Activated naive CD4-positive, alpha-beta T cell treated with anti-CD3 and anti-CD28 coated beads for 36 hours (primary cell): ENCODE data around the gene ZFHX3. TPM values are rescaled to one million over a fixed set of nuclear protein-coding genes. Genes with fewer than 3 reads are reported as not detected.
"Not testable (repeated sequence)": the region's sequence is repeated elsewhere in the genome, so short reads cannot be mapped to it uniquely, and the experiment has no call there.

ENCODE experiments used
- CTCF ChIA-PET: fragments of 350-600 bp; sonication (Branson Sonifier 250); formaldehyde crosslinking; loops from one replicate; lab custom pipeline; 2021; ENCODE audit warnings: antibody characterized with exemption; lab: Charles Lee
- DNase-seq: peaks from one replicate; pipeline ENCODE4 v3.0.0-alpha.2; 2020
- H3K27ac Mint-ChIP-seq: one replicate; pipeline ENCODE4 v1.8.0; 2021; ENCODE audit warnings: mild to moderate bottlenecking, mixed read lengths
- H3K27me3 Mint-ChIP-seq: one replicate; pipeline ENCODE4 v1.8.0; 2021; ENCODE audit warnings: low read depth, mixed read lengths
- H3K36me3 Mint-ChIP-seq: one replicate; pipeline ENCODE4 v1.8.0; 2021; ENCODE audit warnings: low read depth, mixed read lengths
- H3K4me1 Mint-ChIP-seq: one replicate; pipeline ENCODE4 v1.8.0; 2021; ENCODE audit warnings: low read depth, mixed read lengths
- H3K4me3 Mint-ChIP-seq: one replicate; pipeline ENCODE4 v1.8.0; 2021; ENCODE audit warnings: mild to moderate bottlenecking, moderate library complexity, mixed read lengths
- H3K9me3 Mint-ChIP-seq: one replicate; pipeline ENCODE4 v1.8.0; 2021; ENCODE audit warnings: mixed read lengths
- intact Hi-C: fragments of 100-400 bp; cut with micrococcal nuclease; formaldehyde crosslinking; loops from one replicate; pipeline ENCODE4 v1.15.1; 2023
- total RNA-seq, 2 experiments: library from RNA; stranded (reverse); gene quantifications; one replicate each; pipeline ENCODE4 v1.2.3, GENCODE V29; 2021

The ZFHX3 gene
- total RNA-seq, 2 experiments from 2014 or later = 0.44 to 0.72 TPM

GRCh38 chr16:73083271-73083670, 35.3 kb upstream of the ZFHX3 start:
- Mint-ChIP-seq H3K9me3 (peaks cover 6% of the 10 kb centered on the region), H3K4me3 (no peak overlapping the region), H3K36me3 (no peaks in the 10 kb centered on the region), H3K27me3 (peaks cover 5% of the 10 kb centered on the region), H3K27ac (no peak overlapping the region), H3K4me1 (no peaks in the 10 kb centered on the region)
- CTCF ChIA-PET = no interaction called here
- intact Hi-C loops = no loop called here
- DNase-seq = no peak

GRCh38 chr16:73082634-73083051, 34.7 kb upstream of the ZFHX3 start:
- DNase-seq, H3K9me3 Mint-ChIP-seq, H3K4me3 Mint-ChIP-seq, H3K27me3 Mint-ChIP-seq, intact Hi-C loops, H3K36me3 Mint-ChIP-seq, CTCF ChIA-PET, H3K4me1 Mint-ChIP-seq: not testable (repeated sequence)
- peak overlapping the region; percentile 53 for H3K27ac Mint-ChIP-seq

- H3K27me3 Mint-ChIP-seq = peaks cover 2% of the 10 kb centered on the region
- H3K9me3 Mint-ChIP-seq = peaks cover 5% of the 10 kb centered on the region
- H3K27ac Mint-ChIP-seq = no peak overlapping the region
- H3K4me1 Mint-ChIP-seq = no peaks in the 10 kb centered on the region
- H3K36me3 Mint-ChIP-seq = no peaks in the 10 kb centered on the region
- DNase-seq = no peak
- intact Hi-C loops = no loop called here
- CTCF ChIA-PET = no interaction called here
- no peak overlapping the region for H3K4me3 Mint-ChIP-seq
Measured at GRCh38 chr16:73080931-73081330, 33.0 kb upstream of the ZFHX3 start.

GRCh38 chr16:73076324-73076810, 28.4 kb upstream of the ZFHX3 start:
- DNase-seq = no peak
- intact Hi-C loops = no loop called here
- H3K27ac Mint-ChIP-seq = no peak overlapping the region
- no peaks in the 10 kb centered on the region for H3K9me3 Mint-ChIP-seq
- H3K36me3 Mint-ChIP-seq = no peaks in the 10 kb centered on the region
- no peak overlapping the region for H3K4me3 Mint-ChIP-seq
- H3K27me3 Mint-ChIP-seq = peaks cover 7% of the 10 kb centered on the region
- CTCF ChIA-PET = interaction anchor here (0.6 kb wide), 1 partner anchor 36 kb away, joined by 4 read pairs; no protein-coding TSS in a partner anchor
- H3K4me1 Mint-ChIP-seq = peaks cover under 1% of the 10 kb centered on the region

GRCh38 chr16:73074382-73074781, 26.5 kb upstream of the ZFHX3 start:
- H3K27me3 Mint-ChIP-seq = peaks cover 21% of the 10 kb centered on the region
- intact Hi-C loops = no loop called here
- H3K36me3 Mint-ChIP-seq = no peaks in the 10 kb centered on the region
- no peak overlapping the region for H3K4me3 Mint-ChIP-seq
- H3K4me1 Mint-ChIP-seq = peaks cover 10% of the 10 kb centered on the region
- H3K9me3 Mint-ChIP-seq = no peaks in the 10 kb centered on the region
- no peak overlapping the region for H3K27ac Mint-ChIP-seq
- no peak for DNase-seq
- CTCF ChIA-PET = no interaction called here

GRCh38 chr16:73072051-73072450, 24.1 kb upstream of the ZFHX3 start:
- H3K4me3 Mint-ChIP-seq, H3K27ac Mint-ChIP-seq, H3K36me3 Mint-ChIP-seq, H3K4me1 Mint-ChIP-seq, H3K9me3 Mint-ChIP-seq, CTCF ChIA-PET, DNase-seq, intact Hi-C loops: not testable (repeated sequence)
- peaks cover 39% of the 10 kb centered on the region for H3K27me3 Mint-ChIP-seq

GRCh38 chr16:73071131-73071940, 23.4 kb upstream of the ZFHX3 start:
- Mint-ChIP-seq H3K4me3 (peak overlapping the region; percentile 45), H3K9me3 (no peaks in the 10 kb centered on the region), H3K4me1 (peaks cover 10% of the 10 kb centered on the region), H3K27me3 (peaks cover 39% of the 10 kb centered on the region), H3K27ac (no peak overlapping the region), H3K36me3 (no peaks in the 10 kb centered on the region)
- no peak for DNase-seq
- CTCF ChIA-PET = interaction anchor here (0.6 kb wide), 1 partner anchor 8 kb away, joined by 9 read pairs; no protein-coding TSS in a partner anchor
- intact Hi-C loops = no loop called here

GRCh38 chr16:73069581-73070262, 21.8 kb upstream of the ZFHX3 start:
- CTCF ChIA-PET = interaction anchor here (0.7 to 1.0 kb wide), 2 partner anchors 237 to 1183 kb away, joined by 3 to 4 read pairs; no protein-coding TSS in a partner anchor
- H3K4me1 Mint-ChIP-seq = peaks cover 16% of the 10 kb centered on the region
- H3K27me3 Mint-ChIP-seq = peaks cover 52% of the 10 kb centered on the region
- H3K9me3 Mint-ChIP-seq = no peaks in the 10 kb centered on the region
- H3K36me3 Mint-ChIP-seq = no peaks in the 10 kb centered on the region
- no peak overlapping the region for H3K4me3 Mint-ChIP-seq
- no peak for DNase-seq
- no peak overlapping the region for H3K27ac Mint-ChIP-seq
- intact Hi-C loops = no loop called here

- H3K27ac Mint-ChIP-seq = no peak overlapping the region
- H3K4me1 Mint-ChIP-seq = peaks cover 21% of the 10 kb centered on the region
- H3K27me3 Mint-ChIP-seq = peaks cover 61% of the 10 kb centered on the region
- H3K36me3 Mint-ChIP-seq = no peaks in the 10 kb centered on the region
- intact Hi-C loops = no loop called here
- no peak overlapping the region for H3K4me3 Mint-ChIP-seq
- DNase-seq = no peak
- CTCF ChIA-PET = no interaction called here
- no peaks in the 10 kb centered on the region for H3K9me3 Mint-ChIP-seq
Measured at GRCh38 chr16:73068541-73069401, 20.8 kb upstream of the ZFHX3 start.

GRCh38 chr16:73067671-73068540, 20.0 kb upstream of the ZFHX3 start:
- Mint-ChIP-seq H3K27ac (no peak overlapping the region), H3K27me3 (peaks cover 69% of the 10 kb centered on the region), H3K4me1 (peaks cover 21% of the 10 kb centered on the region), H3K36me3 (no peaks in the 10 kb centered on the region), H3K9me3 (no peaks in the 10 kb centered on the region), H3K4me3 (no peak overlapping the region)
- CTCF ChIA-PET = no interaction called here
- intact Hi-C loops = no loop called here
- no peak for DNase-seq

- no peak for DNase-seq
- peaks cover 24% of the 10 kb centered on the region for H3K4me1 Mint-ChIP-seq
- no peak overlapping the region for H3K27ac Mint-ChIP-seq
- no peak overlapping the region for H3K4me3 Mint-ChIP-seq
- H3K27me3 Mint-ChIP-seq = peaks cover 75% of the 10 kb centered on the region
- H3K36me3 Mint-ChIP-seq = no peaks in the 10 kb centered on the region
- CTCF ChIA-PET = no interaction called here
- intact Hi-C loops = no loop called here
- no peaks in the 10 kb centered on the region for H3K9me3 Mint-ChIP-seq
Measured at GRCh38 chr16:73066927-73067670, 19.2 kb upstream of the ZFHX3 start.
